Right cardiac atrium (tissue), 5 donors: ENCODE data around the gene ACTN4. TPM values are rescaled to one million over a fixed set of nuclear protein-coding genes. Genes with fewer than 3 reads are reported as not detected.
A peak's percentile ranks its signal among the peaks of the same experiment; 100 is the strongest.

Source experiments
- ATAC-seq, 2 donors: fragments of 200-7000 bp; cut with Tn5 transposase; one replicate each; pipeline versions ENCODE4 v1.8.0 to v1.9.1; 2020; ENCODE audit warnings: moderate library complexity in 2 of 2, mild to moderate bottlenecking in 1 of 2
- DNase-seq, 3 donors: peaks; one replicate each; pipeline ENCODE4 v3.0.0-alpha.2; 2020
- H3K27ac ChIP-seq: one replicate; pipeline ENCODE4 v1.5.1; 2013; ENCODE audit warnings: mild to moderate bottlenecking, low read length, control low read depth, moderate library complexity
- H3K27me3 ChIP-seq: one replicate; pipeline ENCODE4 v1.6.1; 2013; ENCODE audit not compliant: control insufficient read depth, insufficient read depth
- H3K4me1 ChIP-seq: one replicate; pipeline ENCODE4 v1.6.1; 2013; ENCODE audit warnings: low read length; ENCODE audit not compliant: control insufficient read depth, insufficient read depth
- H3K4me3 ChIP-seq: one replicate; pipeline ENCODE4 v1.5.1; 2013; ENCODE audit warnings: low read length, control low read depth
- H3K9me3 ChIP-seq: one replicate; pipeline ENCODE4 v1.6.1; 2013; ENCODE audit warnings: low read length; ENCODE audit not compliant: control insufficient read depth
- WGBS: extraction: QIAGEN DNeasy Blood & Tissue Kit; methylation state at CpG from one replicate; pipeline ENCODE4 v1.1.7; 2013; 5-methylcytosine and 5-hydroxymethylcytosine counted together
- intact Hi-C, 4 donors: fragments of 100-400 bp; cut with DNase I; formaldehyde crosslinking; loops; one replicate each; pipeline versions ENCODE4 v1.11.0 to v1.14.0; 2022 to 2023
- polyA plus RNA-seq: library from polyadenylated mRNA; stranded (reverse); fragments of 200-250 nt; gene quantifications from one replicate; pipeline ENCODE4 v1.2.3, GENCODE V29; 2013
- total RNA-seq, 4 donors: library from RNA; stranded (reverse); fragmentation: NEBNext Ultra II Directional; extraction: Animal tissue kit (Norgen Biotek cat#: 25700); gene quantifications; one replicate each; pipeline ENCODE4 v1.2.1, GENCODE V29; 2021
- donor health status: healthy with polysubstance abuse.
- donor health status: DM: no; HTN: yes; CAD: no.
- donor health status: DM: no; HTN: no; CAD: no.
- donor health status: DM: no; HTN: yes; CAD: no; lungs with severe emphysema.
- donor health status: DM: yes; HTN: yes; CAD: no.

The ACTN4 gene
- total and polyA plus RNA-seq, 5 donors, result 87.4 to 226 (median 119) TPM

GRCh38 chr19:38690832-38691231, 43.4 kb downstream of the ACTN4 start:
- peaks cover 42% of the 10 kb centered on the region for H3K4me1 ChIP-seq
- intact Hi-C loops, result loop anchor here in 1 of 4 donors (5.0 kb wide), 1 partner anchor 39 kb away; no protein-coding TSS in a partner anchor
- H3K4me3 ChIP-seq, result no peak overlapping the region
- H3K27me3 ChIP-seq, result no peaks in the 10 kb centered on the region
- H3K9me3 ChIP-seq, result no peaks in the 10 kb centered on the region
- H3K27ac ChIP-seq, result peak overlapping the region; percentile 44
- WGBS, result 83% methylated on average over 7 of the region's 7 CpGs
- peak in 1 of 3 donors; percentile 15 for DNase-seq
- no peak for ATAC-seq

- Histone ChIP-seq H3K4me1 (peaks cover 38% of the 10 kb centered on the region), H3K9me3 (no peaks in the 10 kb centered on the region), H3K27me3 (no peaks in the 10 kb centered on the region), H3K27ac (peak overlapping the region; percentile 90), H3K4me3 (no peak overlapping the region)
- ATAC-seq (peak; percentile 58 to 66), DNase-seq (peak; percentile 64 to 76 (median 74))
- WGBS, result 51% methylated on average over 15 of the region's 15 CpGs
- intact Hi-C loops, result loop anchor here in 1 of 4 donors (5.0 kb wide), 1 partner anchor 40 kb away; no protein-coding TSS in a partner anchor
Measured at GRCh38 chr19:38691938-38692457, 44.5 kb downstream of the ACTN4 start.

DNA sequence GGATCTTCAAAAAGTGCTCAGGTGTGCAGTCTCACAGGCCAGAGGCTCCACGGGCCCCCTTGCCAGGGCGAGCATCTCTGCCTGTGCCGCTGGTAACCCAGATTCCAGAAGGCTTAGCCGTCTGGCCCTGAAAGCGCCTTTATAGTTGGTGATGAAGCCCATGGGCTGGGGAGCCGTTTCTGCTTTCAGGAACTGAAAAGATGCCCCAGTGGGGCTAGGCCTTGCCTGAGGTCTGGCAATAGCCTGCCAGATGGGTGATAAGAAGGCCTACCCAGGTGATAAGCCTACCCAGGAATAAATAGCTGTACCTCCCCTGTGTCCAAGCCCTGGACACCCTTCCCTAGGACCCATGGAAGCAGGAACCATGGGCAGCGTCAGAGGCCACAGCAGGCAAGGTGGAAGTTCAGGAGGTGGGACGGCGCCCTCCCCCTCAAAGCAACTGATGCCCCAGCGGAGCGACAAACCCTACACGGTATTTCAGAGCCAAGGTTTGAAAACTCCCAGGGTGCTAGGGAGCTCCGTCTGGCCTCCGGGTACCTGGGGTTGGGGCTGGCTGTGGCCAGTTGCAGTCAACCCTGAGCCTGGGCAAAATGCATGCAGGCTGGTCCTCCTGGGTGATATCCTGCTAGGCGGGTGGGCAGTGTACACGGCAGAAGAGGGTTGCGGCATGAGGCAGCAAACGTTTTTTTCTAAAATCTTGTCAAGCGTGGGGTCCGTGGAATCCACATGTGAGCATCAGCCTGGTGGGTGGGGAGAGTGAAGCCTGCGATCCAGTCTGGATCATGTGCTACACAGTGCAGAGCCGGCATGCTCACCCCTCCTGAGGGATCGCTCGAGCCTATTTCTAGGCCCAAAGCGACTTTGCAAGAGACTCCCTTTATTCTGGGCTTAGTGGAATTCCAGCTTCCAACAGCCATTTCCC, 45.3 kb downstream of the ACTN4 start:
- intact Hi-C loops, result loop anchor here in 1 of 4 donors (5.0 kb wide), 1 partner anchor 40 kb away; no protein-coding TSS in a partner anchor
- Histone ChIP-seq H3K9me3 (no peaks in the 10 kb centered on the region), H3K4me1 (peaks cover 39% of the 10 kb centered on the region), H3K4me3 (no peak overlapping the region), H3K27me3 (no peaks in the 10 kb centered on the region), H3K27ac (peak overlapping the region; percentile 90)
- ATAC-seq (peak; percentile 27 to 37), DNase-seq (peak in 1 of 3 donors; percentile 48)
- WGBS, result 47% methylated on average over 25 of the region's 25 CpGs

DNA sequence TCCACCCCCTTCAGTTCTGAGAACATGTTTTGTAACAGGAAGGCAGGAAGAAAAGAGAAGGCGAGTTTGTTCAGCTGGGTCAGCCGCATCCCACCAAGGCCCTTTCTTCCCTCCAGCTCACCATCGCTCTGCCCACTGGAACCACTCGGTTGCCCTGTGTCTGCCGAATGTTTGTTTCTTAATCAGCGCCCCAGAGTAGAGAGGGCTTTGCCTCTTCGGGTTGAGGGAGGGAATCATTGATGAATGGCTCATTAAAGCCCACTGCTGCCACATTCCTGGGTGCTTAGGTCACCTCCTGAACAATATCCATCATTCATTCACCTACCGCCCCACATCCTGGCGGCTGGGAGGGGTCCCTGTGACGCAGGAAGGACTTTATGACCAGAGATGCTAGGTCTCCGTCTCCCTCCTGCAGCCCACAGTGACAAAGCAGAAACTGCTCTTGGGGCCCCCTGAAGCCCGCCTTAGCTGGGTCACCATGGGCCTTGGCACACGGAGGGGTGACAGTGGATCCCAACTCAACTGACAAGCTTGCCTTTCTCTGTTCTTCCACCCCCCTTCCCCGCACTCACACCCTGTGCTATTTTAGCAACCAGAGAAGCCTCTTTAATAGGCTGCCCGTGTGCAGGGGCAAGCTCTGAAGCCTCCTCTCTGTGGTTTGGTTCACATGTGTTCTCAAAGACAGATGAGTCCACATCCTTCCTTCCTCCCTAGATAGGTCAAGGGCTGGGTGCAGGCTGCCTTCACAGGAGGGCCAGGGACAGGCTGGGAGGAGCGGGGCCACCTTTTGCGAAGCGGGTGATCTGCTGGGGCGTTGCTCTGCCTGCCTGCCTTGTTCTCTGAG, 46.2 kb downstream of the ACTN4 start:
- intact Hi-C loops, result loop anchor here in 1 of 4 donors (5.0 kb wide), 1 partner anchor 41 kb away; no protein-coding TSS in a partner anchor
- Histone ChIP-seq H3K27ac (peak overlapping the region; percentile 90), H3K9me3 (no peaks in the 10 kb centered on the region), H3K4me3 (no peak overlapping the region), H3K27me3 (no peaks in the 10 kb centered on the region), H3K4me1 (peaks cover 45% of the 10 kb centered on the region)
- DNase-seq (peak in 2 of 3 donors; percentile 52 to 66), ATAC-seq (peak; percentile 31 to 38)
- 38% methylated on average over 19 of the region's 19 CpGs for WGBS

DNA sequence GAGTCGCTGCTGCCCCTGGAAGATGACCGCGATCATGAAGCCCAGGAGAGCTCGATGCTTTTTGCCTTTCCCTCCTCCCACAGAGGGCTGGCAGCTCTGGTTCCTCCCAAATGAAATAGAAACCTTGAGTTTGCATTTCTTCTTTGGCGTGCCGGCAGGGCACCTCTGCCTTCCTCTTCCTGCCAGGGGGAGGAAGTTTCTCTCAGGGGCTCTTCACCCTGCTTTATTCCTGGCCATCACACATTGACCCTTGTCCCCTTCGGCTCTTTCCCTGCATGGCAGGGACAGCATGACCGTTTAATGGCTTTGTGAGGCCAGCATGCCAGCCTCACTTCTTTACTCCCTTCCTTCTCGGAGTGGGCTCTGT, 47.9 kb downstream of the ACTN4 start:
- no peaks in the 10 kb centered on the region for H3K27me3 ChIP-seq
- ATAC-seq, result no peak
- intact Hi-C loops, result no loop called here
- H3K4me3 ChIP-seq, result no peak overlapping the region
- peaks cover 57% of the 10 kb centered on the region for H3K4me1 ChIP-seq
- WGBS, result 48% methylated on average over 9 of the region's 9 CpGs
- peak overlapping the region; percentile 31 for H3K27ac ChIP-seq
- peak in 1 of 3 donors; percentile 21 for DNase-seq
- no peaks in the 10 kb centered on the region for H3K9me3 ChIP-seq

GRCh38 chr19:38695832-38696728, 48.6 kb downstream of the ACTN4 start:
- Histone ChIP-seq H3K4me3 (no peak overlapping the region), H3K27me3 (no peaks in the 10 kb centered on the region), H3K9me3 (no peaks in the 10 kb centered on the region), H3K27ac (peak overlapping the region; percentile 31), H3K4me1 (peaks cover 58% of the 10 kb centered on the region)
- ATAC-seq, result no peak
- WGBS, result 80% methylated on average over 22 of the region's 22 CpGs
- intact Hi-C loops, result no loop called here
- peak in 1 of 3 donors; percentile 43 for DNase-seq

DNA sequence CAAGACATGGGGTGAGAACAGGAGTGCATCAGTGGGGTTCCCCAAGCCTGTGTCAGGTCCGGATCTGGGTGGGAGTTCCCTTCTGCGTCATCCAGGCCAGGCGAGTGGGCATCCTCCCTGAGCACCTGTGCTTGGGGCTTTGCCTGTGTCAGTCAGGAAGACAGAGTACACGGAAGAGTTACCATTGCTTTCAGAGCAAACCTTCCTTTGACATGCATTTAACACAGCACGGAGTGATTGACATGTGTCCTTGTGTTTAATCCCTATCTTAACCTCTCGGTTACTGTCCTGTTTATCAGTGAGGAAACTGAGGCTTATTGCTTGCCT, 49.2 kb downstream of the ACTN4 start:
- H3K27me3 ChIP-seq, result no peaks in the 10 kb centered on the region
- peak overlapping the region; percentile 15 for H3K27ac ChIP-seq
- peaks cover 62% of the 10 kb centered on the region for H3K4me1 ChIP-seq
- H3K4me3 ChIP-seq, result no peak overlapping the region
- ATAC-seq, result no peak
- 86% methylated on average over 6 of the region's 6 CpGs for WGBS
- no peak for DNase-seq
- no peaks in the 10 kb centered on the region for H3K9me3 ChIP-seq
- intact Hi-C loops, result no loop called here

- intact Hi-C loops, result no loop called here
- Histone ChIP-seq H3K27ac (peak overlapping the region; percentile 1), H3K9me3 (no peaks in the 10 kb centered on the region), H3K4me3 (no peak overlapping the region), H3K27me3 (no peaks in the 10 kb centered on the region), H3K4me1 (peaks cover 60% of the 10 kb centered on the region)
- 89% methylated on average over 6 of the region's 6 CpGs for WGBS
- DNase-seq, result peak in 1 of 3 donors; percentile 27
- ATAC-seq, result no peak
Measured at GRCh38 chr19:38697197-38697596, 49.7 kb downstream of the ACTN4 start.

- WGBS, result 74% methylated on average over 11 of the region's 11 CpGs
- Histone ChIP-seq H3K9me3 (no peaks in the 10 kb centered on the region), H3K27me3 (no peaks in the 10 kb centered on the region), H3K27ac (peak overlapping the region; percentile 1), H3K4me1 (peaks cover 56% of the 10 kb centered on the region), H3K4me3 (no peak overlapping the region)
- ATAC-seq (no peak), DNase-seq (peak in 1 of 3 donors; percentile 42)
- intact Hi-C loops, result no loop called here
Measured at GRCh38 chr19:38697641-38698071, 50.2 kb downstream of the ACTN4 start.
